ENCODE data around the gene RHOA. TPM values are rescaled to one million over a fixed set of nuclear protein-coding genes. Genes with fewer than 3 reads are reported as not detected.
A peak's percentile ranks its signal among the peaks of the same experiment; 100 is the strongest.

RHOA gene
- total RNA-seq, 3 donors from 2014 or later = 358 to 430 (median 419) TPM

- peak; percentile 41 for ATAC-seq
These were observed 34.3 kb downstream of the RHOA start for GRCh38 chr3:49377483-49377882.

GRCh38 chr3:49371946-49372345, 39.8 kb downstream of the RHOA start:
- H3K4me1 ChIP-seq (ENCODE audit: low read depth) = no peaks in the 10 kb centered on the region
- peaks cover 6% of the 10 kb centered on the region for H3K36me3 ChIP-seq (ENCODE audit: low read depth)
- no peak for ATAC-seq
- intact Hi-C loops (cut with DNase I, micrococcal nuclease) = no loop called here
- no peak for TF ChIP-seq CTCF (IDR thresholded peaks at IDR 0.05)
- DNase-seq = no peak
- no peak overlapping the region for H3K4me3 ChIP-seq
- no peaks in the 10 kb centered on the region for H3K9me3 ChIP-seq

More at GRCh38 chr3:49377483-49377882, 34.3 kb downstream of the RHOA start:
- Histone ChIP-seq H3K9me3 (no peaks in the 10 kb centered on the region), H3K4me3 (no peak overlapping the region), H3K36me3 (ENCODE audit: low read depth) (peaks cover 6% of the 10 kb centered on the region), H3K4me1 (ENCODE audit: low read depth) (peaks cover 11% of the 10 kb centered on the region)
- intact Hi-C loops (cut with DNase I, micrococcal nuclease) = no loop called here
- DNase-seq = no peak
- TF ChIP-seq CTCF (IDR thresholded peaks at IDR 0.05) = no peak

- TF ChIP-seq CTCF (IDR thresholded peaks at IDR 0.05) = no peak
- no peaks in the 10 kb centered on the region for H3K9me3 ChIP-seq
- no peaks in the 10 kb centered on the region for H3K4me1 ChIP-seq (ENCODE audit: low read depth)
- DNase-seq (no peak), ATAC-seq (no peak)
- H3K4me3 ChIP-seq = no peak overlapping the region
- intact Hi-C loops (cut with DNase I, micrococcal nuclease) = no loop called here
- peaks cover 6% of the 10 kb centered on the region for H3K36me3 ChIP-seq (ENCODE audit: low read depth)
These were observed 41.0 kb downstream of the RHOA start for GRCh38 chr3:49370585-49371290.

- peaks cover 18% of the 10 kb centered on the region for H3K4me1 ChIP-seq (ENCODE audit: low read depth)
- intact Hi-C loops (cut with DNase I, micrococcal nuclease) = no loop called here
- no peak for TF ChIP-seq CTCF (IDR thresholded peaks at IDR 0.05)
- no peak overlapping the region for H3K4me3 ChIP-seq
- peaks cover 5% of the 10 kb centered on the region for H3K36me3 ChIP-seq (ENCODE audit: low read depth)
- H3K9me3 ChIP-seq = no peaks in the 10 kb centered on the region
- DNase-seq = no peak
- no peak for ATAC-seq
These were observed 49.2 kb downstream of the RHOA start for GRCh38 chr3:49362561-49362960.

GRCh38 chr3:49359623-49360022, 52.2 kb downstream of the RHOA start:
- Histone ChIP-seq H3K4me1 (ENCODE audit: low read depth) (peaks cover 25% of the 10 kb centered on the region), H3K4me3 (no peak overlapping the region), H3K36me3 (ENCODE audit: low read depth) (peaks cover 5% of the 10 kb centered on the region), H3K9me3 (no peaks in the 10 kb centered on the region)
- intact Hi-C loops (cut with DNase I, micrococcal nuclease) = no loop called here
- DNase-seq (no peak), ATAC-seq (no peak)
- TF ChIP-seq CTCF (IDR thresholded peaks at IDR 0.05) = no peak

GRCh38 chr3:49358884-49359225, 52.9 kb downstream of the RHOA start:
- DNase-seq = no peak
- no peak overlapping the region for H3K4me3 ChIP-seq
- peak; percentile 2 for ATAC-seq
- intact Hi-C loops (cut with DNase I, micrococcal nuclease) = no loop called here
- peaks cover 5% of the 10 kb centered on the region for H3K36me3 ChIP-seq (ENCODE audit: low read depth)
- peaks cover 25% of the 10 kb centered on the region for H3K4me1 ChIP-seq (ENCODE audit: low read depth)
- H3K9me3 ChIP-seq = no peaks in the 10 kb centered on the region
- no peak for TF ChIP-seq CTCF (IDR thresholded peaks at IDR 0.05)
